HCT116 (cell line): ENCODE data around the gene MPHOSPH8. TPM values are rescaled to one million over a fixed set of nuclear protein-coding genes. Genes with fewer than 3 reads are reported as not detected.

ENCODE experiments used
- ATAC-seq: fragments of 200-7000 bp; cut with Tn5 transposase; 2 replicates; pipeline ENCODE4 v1.9.1; 2020; ENCODE audit warnings: mild to moderate bottlenecking, moderate library complexity
- BruUV-seq: library from RNA; stranded (reverse); fragments of 400-500 nt; replicated peaks from 2 replicates; lab custom pipeline; 2021; lab: Mats Ljungman, UMichigan
- CTCF ChIA-PET: fragments of 300-600 bp; sonication (Branson Sonifier 250); formaldehyde crosslinking; loops from one replicate; lab custom pipeline; 2021; ENCODE audit warnings: antibody characterized with exemption; lab: Charles Lee
- POLR2A ChIA-PET: fragments of 300-600, 350-600 bp; sonication (Branson Sonifier 250); formaldehyde crosslinking; loops from one replicate; lab custom pipeline; 2021; ENCODE audit warnings: antibody characterized with exemption; lab: Charles Lee
- RAD21 ChIA-PET, 2 experiments: fragments of 300-600 bp; sonication (Branson Sonifier 250); formaldehyde crosslinking; loops; one replicate each; lab custom pipeline; 2023; ENCODE audit warnings: low total read pairs in 2 of 2; ENCODE audit not compliant: uncharacterized antibody in 2 of 2, unreplicated experiment in 2 of 2, low non-redundant PET in 1 of 2; lab: Charles Lee
- DNase-seq: peaks from one replicate; pipeline ENCODE4 v3.0.0-alpha.2; 2010; ENCODE audit warnings: low read depth, low spot score
- H2AFZ ChIP-seq: fragments of 200-600 bp; shearing (Covaris generic), sonication (generic); 2 replicates; pipeline ENCODE4 v1.6.1; 2017; ENCODE audit warnings: low read depth, mixed run types, mixed read lengths, antibody characterized with exemption, low read length; ENCODE audit not compliant: poor library complexity, severe bottlenecking
- H3K27ac ChIP-seq: 2 replicates; pipeline ENCODE4 v1.5.1; 2012; ENCODE audit warnings: low read depth, low read length
- H3K27me3 ChIP-seq: fragments of 200-600 bp; sonication (generic); 2 replicates; pipeline ENCODE4 v1.6.1; 2016; ENCODE audit warnings: mixed run types, low read length, mixed read lengths; ENCODE audit not compliant: insufficient read depth
- H3K36me3 ChIP-seq, 2 experiments: fragments of 200-500 bp in 1 of 2; fragments of 200-600 bp in 1 of 2; sonication (Bioruptor generic) in 1 of 2; sonication (generic) in 1 of 2; 2 replicates each; pipeline versions ENCODE4 v1.5.1 to v1.6.1; 2014 to 2016; ENCODE audit warnings: low read length in 2 of 2, inconsistent platforms in 1 of 2, mixed read lengths in 1 of 2, mixed run types in 1 of 2; ENCODE audit not compliant: insufficient read depth in 2 of 2, control insufficient read depth in 1 of 2
- H3K4me1 ChIP-seq, 2 experiments: fragments of 200-600 bp in 1 of 2; sonication (generic) in 1 of 2; 2 replicates each; pipeline versions ENCODE4 v1.5.1 to v1.6.1; 2012 to 2017; ENCODE audit warnings: low read length in 2 of 2, inconsistent platforms in 1 of 2, mild to moderate bottlenecking in 1 of 2, mixed read lengths in 1 of 2, mixed run types in 1 of 2, moderate library complexity in 1 of 2; ENCODE audit not compliant: insufficient read depth in 2 of 2, control insufficient read depth in 1 of 2
- H3K4me2 ChIP-seq: fragments of 200-600 bp; sonication (generic); 2 replicates; pipeline ENCODE4 v1.6.1; 2017; ENCODE audit warnings: mixed run types, low read length, mixed read lengths
- H3K4me3 ChIP-seq, 2 experiments: fragments of 200-600 bp in 1 of 2; sonication (generic) in 1 of 2; replicated peaks in 1 of 2; 2 replicates each; pipeline ENCODE4 v1.5.1; 2011 to 2016; ENCODE audit warnings: low read length in 2 of 2, control low read depth in 1 of 2, low read depth in 1 of 2, mild to moderate bottlenecking in 1 of 2, mixed read lengths in 1 of 2, mixed run types in 1 of 2
- H3K79me2 ChIP-seq: fragments of 200-600 bp; sonication (generic); 2 replicates; pipeline ENCODE4 v1.6.1; 2017; ENCODE audit warnings: mild to moderate bottlenecking, mixed run types, low read length, moderate library complexity, mixed read lengths; ENCODE audit not compliant: insufficient read depth
- H3K9ac ChIP-seq: fragments of 200-600 bp; sonication (generic); 2 replicates; pipeline ENCODE4 v1.6.1; 2016; ENCODE audit warnings: low read length, mixed read lengths
- H3K9me2 ChIP-seq: fragments of 200-600 bp; sonication (generic), shearing (Covaris generic); 2 replicates; pipeline ENCODE4 v1.6.1; 2017; ENCODE audit warnings: mixed run types, mild to moderate bottlenecking, moderate library complexity; ENCODE audit not compliant: insufficient read depth
- H3K9me3 ChIP-seq, 2 experiments: fragments of 200-500 bp in 1 of 2; fragments of 200-600 bp in 1 of 2; sonication (Bioruptor generic) in 1 of 2; sonication (generic) in 1 of 2; 2 replicates each; pipeline ENCODE4 v1.6.1; 2014 to 2017; ENCODE audit warnings: low read length in 2 of 2, mixed read lengths in 2 of 2, inconsistent platforms in 1 of 2, low read depth in 1 of 2, mild to moderate bottlenecking in 1 of 2, mixed run types in 1 of 2, moderate library complexity in 1 of 2; ENCODE audit not compliant: control insufficient read depth in 1 of 2, insufficient read depth in 1 of 2
- H4K20me1 ChIP-seq: fragments of 200-600 bp; sonication (generic), shearing (Covaris generic); 2 replicates; pipeline ENCODE4 v1.6.1; 2017; ENCODE audit warnings: mixed run types, mild to moderate bottlenecking, moderate library complexity; ENCODE audit not compliant: insufficient read depth
- CEBPB ChIP-seq: IDR thresholded peaks from 2 replicates; pipeline ENCODE4 v1.6.1; 2012; ENCODE audit warnings: low read depth
- POLR2A ChIP-seq: IDR thresholded peaks from 2 replicates; pipeline ENCODE4 v1.7.0; 2011; ENCODE audit warnings: borderline replicate concordance; ENCODE audit not compliant: insufficient read depth, insufficient read length; ENCODE audit errors: extremely low read depth
- TCF7L2 ChIP-seq: IDR thresholded peaks from 2 replicates; pipeline ENCODE4 v1.7.0; 2011; ENCODE audit warnings: borderline replicate concordance, inconsistent platforms; ENCODE audit not compliant: insufficient read depth, insufficient read length; ENCODE audit errors: extremely low read depth
- ZBTB33 ChIP-seq: IDR thresholded peaks from 2 replicates; pipeline ENCODE4 v1.6.1; 2011; ENCODE audit warnings: mild to moderate bottlenecking, low read length, moderate library complexity; ENCODE audit not compliant: insufficient replicate concordance; ENCODE audit errors: extremely low read depth
- intact Hi-C: fragments of 100-400 bp; cut with micrococcal nuclease; formaldehyde crosslinking; loops from 2 replicates; pipeline ENCODE4 v1.10.0; 2022
- total RNA-seq: library from RNA; stranded (reverse); gene quantifications from one replicate; pipeline ENCODE4 v1.2.1, GENCODE V29; 2021; ENCODE audit not compliant: unreplicated experiment

MPHOSPH8 gene
- total RNA-seq, 1 experiment from 2014 or later, result 21.5 TPM

DNA sequence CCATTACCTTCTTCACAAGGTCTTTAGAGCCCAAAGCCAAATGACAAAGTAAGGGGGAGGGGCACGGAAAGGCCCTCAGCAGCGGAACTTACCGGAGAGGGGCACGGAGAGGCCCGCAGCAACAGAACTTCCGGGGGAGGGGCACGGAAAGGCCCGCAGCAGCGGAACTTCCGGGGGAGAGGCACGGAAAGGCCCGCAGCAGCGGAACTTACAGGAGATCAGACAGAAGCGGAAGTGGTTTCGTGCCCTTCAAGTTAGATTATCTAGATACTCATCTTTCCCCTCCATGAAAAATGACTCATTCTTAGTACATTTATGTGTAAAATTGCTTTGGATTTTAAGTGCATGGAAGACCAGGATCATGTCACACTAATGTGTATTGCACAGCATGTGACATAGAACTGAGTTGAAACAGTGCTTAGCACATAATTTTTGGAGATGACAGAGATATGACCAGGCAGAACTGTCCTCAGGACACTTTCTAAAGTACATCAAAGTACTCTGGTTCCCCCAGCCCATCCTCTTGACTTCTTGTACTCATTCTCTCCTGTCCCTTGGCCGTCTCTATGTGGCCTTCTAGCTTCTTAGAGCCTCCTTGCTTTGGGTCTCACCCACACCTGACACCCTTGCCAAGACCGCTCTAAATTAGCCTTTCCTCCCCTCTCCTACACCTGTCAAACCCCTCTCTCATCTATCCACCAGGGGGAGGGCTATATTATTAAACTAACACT is 46.4 kb upstream of the MPHOSPH8 start:
- Histone ChIP-seq H3K27ac (no peak overlapping the region), H3K27me3 (no peaks in the 10 kb centered on the region), H3K36me3 (no peaks in the 10 kb centered on the region), H2AFZ (no peak overlapping the region), H3K9me3 (no peaks in the 10 kb centered on the region), H3K4me3 (no peak overlapping the region), H4K20me1 (no peaks in the 10 kb centered on the region), H3K9ac (no peak overlapping the region), H3K79me2 (no peaks in the 10 kb centered on the region), H3K4me1 (no peaks in the 10 kb centered on the region), H3K4me2 (no peak overlapping the region; the same call in 1 of the 2 replicates), H3K9me2 (no peaks in the 10 kb centered on the region)
- no TSS peak for BruUV-seq
- ATAC-seq, result peak; percentile 90
- DNase-seq, result no peak
- RAD21 ChIA-PET, result no interaction called here
- intact Hi-C loops, result loop anchor here (1.0 kb wide), 1 partner anchor 32 kb away; no protein-coding TSS in a partner anchor
- TF ChIP-seq POLR2A (peak; percentile 27), CEBPB (no peak), ZBTB33 (no peak), TCF7L2 (peak; percentile 22)
- CTCF ChIA-PET, result interaction anchor here (0.9 to 1.6 kb wide), 8 partner anchors 7 to 498 kb away, joined by 3 to 8 read pairs (median 4); no protein-coding TSS in a partner anchor
- POLR2A ChIA-PET, result no interaction called here
